Stimulated activated CD8-positive, alpha-beta memory T cell treated with anti-CD3 and anti-CD28 coated beads, Interleukin-4, amount 100 ng/mL, for 24 hours (primary cell): ENCODE data around the gene MACF1.
"Not testable (repeated sequence)": the region's sequence is repeated elsewhere in the genome, so short reads cannot be mapped to it uniquely, and the experiment has no call there.

ENCODE experiments used
- DNase-seq: peaks from one replicate; pipeline ENCODE4 v3.0.0-alpha.2; 2020; ENCODE audit warnings: low read depth

MACF1 gene

GRCh38 chr1:39181311-39181710, 23.2 kb upstream of the MACF1 start:
- DNase-seq, result no peak

- no peak for DNase-seq
These were observed 21.7 kb upstream of the MACF1 start for GRCh38 chr1:39182804-39183203.

GRCh38 chr1:39183503-39184353, 20.8 kb upstream of the MACF1 start:
- DNase-seq, result peak; percentile 69

DNA sequence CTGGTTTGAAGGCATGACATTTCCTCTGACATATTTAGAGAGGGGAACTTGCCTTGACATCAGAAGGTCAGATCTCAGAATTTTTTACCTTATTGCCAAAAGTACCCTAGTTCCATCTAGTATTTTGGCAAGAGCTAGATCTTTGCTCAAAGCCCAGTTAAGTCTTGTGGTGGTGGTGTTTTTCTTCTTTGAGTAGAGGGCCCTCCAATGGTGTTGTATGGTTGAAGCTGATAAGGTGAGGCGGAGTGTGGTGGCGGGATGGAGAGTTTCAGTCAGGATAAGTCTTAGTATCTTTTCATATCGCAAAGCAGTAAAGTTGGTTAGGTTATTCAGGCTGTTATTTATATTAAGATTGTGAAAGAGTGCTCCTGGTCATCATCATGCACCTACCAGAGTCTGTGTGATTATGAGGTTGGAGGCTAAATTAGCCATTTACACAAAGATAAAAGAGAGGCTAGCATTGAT, 20.1 kb upstream of the MACF1 start:
- DNase-seq, result no peak

DNA sequence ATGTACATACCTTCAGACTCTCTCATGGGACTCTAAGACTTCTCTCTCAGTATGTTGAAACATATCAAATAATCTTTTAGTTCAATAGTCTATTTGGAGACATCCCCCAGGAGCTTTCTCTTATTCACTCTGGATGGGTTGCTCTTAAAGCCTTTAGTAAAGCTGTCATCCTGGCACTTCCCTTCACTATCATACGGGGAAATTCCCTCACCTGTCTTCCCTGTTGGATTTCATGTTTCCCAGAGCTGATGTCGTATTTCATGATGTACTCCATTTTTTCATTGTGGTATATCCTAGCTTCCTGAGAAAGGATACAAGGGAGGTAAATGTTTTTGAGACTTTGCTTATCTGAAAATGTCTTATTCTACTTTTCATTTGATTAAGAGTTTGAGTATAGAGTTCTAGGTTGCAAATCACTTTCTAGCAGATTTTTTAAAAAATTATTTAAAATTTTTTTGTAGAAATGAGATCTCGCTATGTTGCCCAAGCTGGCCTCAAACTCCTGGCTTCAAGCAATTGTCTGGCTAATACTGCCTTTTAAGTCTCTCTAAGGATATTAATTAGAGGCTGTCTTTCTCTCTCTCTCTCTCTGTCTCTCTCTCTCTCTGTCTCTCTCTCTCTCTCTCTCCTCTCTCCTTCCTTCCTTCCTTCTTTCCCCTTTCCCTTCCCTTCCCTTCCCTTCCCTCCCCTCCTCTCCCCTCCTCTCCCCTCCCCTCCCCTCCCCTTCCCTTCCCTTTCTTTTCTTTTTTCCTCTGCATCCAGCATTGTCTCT, 17.0 kb upstream of the MACF1 start:
- DNase-seq, result no peak

- no peak for DNase-seq
These were observed 14.9 kb upstream of the MACF1 start for GRCh38 chr1:39189592-39190041.

- no peak for DNase-seq
These were observed 14.4 kb upstream of the MACF1 start for GRCh38 chr1:39190096-39190495.

DNA sequence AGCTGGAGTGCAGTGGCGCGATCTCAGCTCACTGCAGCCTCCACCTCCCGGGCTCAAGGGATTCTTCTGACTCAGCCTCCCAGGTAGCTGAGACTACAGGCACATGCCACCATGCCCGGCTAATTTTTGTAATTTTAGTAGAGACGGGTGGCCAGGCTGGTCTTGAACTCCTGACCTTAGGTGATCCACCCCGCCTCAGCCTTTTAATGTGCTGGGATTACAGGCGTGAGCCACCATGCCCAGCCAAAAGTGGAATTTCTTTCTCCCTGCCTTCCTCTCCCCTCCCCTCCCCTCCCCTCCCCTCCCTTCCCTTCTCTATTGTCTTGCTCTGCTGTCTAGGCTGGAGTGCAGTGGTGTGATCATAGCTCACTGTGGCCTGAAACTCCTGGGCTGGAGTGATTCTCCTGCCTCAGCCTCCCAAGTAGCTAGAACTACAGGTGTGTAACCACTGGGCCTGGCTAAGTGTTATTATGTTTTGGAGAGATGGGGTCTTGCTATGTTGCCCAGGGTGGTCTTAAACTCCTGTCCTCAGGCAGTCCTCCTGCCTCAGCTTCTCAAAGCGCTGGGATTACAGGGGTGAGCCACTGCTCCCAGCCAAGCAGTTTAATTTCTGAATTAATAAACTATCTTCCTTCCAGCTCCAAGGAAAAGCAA, 10.0 kb upstream of the MACF1 start:
- DNase-seq, result no peak

DNA sequence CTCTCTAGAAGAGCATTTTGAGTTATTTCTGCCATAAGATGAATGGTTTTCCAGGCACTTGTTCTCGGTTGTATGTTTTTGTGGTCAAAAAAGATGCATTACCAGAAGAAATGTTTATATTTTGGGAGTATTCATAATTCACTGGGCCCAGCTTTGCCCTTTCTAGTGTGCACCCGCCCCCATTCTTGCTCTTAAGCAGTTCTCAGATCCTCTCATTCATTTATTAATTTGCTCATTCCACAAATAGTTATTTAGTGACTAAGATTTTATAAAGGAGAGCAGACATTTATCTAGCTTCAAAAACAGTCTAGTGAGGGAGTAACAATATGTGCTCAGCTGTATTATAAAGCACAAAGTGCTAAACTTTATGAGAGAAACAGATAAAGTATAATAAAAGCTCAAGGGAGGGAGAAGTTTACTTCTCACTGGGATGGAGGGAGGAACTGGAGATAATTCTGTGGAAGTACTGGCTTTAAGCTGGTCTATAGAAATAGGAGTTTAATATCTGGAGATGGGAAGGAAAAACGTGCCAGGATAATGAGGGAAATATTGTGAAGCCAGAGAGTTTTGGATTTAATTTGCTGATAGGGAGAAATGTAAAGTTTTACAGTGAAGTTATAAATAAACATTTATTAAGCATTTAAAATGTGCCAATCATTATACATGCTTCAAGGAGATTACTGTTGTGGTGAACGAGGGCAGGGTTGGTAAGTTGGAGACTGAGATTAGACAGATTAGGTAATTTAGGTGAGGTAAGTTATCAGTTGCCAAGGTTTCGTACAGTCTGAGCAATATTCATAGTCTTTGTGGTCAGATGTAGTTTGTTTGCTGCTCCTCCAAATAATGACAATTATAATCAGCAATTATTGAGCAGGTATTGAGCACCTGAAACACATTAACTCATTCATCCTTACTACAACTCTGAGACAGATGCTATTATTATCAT, 9.1 kb upstream of the MACF1 start:
- no peak for DNase-seq

DNA sequence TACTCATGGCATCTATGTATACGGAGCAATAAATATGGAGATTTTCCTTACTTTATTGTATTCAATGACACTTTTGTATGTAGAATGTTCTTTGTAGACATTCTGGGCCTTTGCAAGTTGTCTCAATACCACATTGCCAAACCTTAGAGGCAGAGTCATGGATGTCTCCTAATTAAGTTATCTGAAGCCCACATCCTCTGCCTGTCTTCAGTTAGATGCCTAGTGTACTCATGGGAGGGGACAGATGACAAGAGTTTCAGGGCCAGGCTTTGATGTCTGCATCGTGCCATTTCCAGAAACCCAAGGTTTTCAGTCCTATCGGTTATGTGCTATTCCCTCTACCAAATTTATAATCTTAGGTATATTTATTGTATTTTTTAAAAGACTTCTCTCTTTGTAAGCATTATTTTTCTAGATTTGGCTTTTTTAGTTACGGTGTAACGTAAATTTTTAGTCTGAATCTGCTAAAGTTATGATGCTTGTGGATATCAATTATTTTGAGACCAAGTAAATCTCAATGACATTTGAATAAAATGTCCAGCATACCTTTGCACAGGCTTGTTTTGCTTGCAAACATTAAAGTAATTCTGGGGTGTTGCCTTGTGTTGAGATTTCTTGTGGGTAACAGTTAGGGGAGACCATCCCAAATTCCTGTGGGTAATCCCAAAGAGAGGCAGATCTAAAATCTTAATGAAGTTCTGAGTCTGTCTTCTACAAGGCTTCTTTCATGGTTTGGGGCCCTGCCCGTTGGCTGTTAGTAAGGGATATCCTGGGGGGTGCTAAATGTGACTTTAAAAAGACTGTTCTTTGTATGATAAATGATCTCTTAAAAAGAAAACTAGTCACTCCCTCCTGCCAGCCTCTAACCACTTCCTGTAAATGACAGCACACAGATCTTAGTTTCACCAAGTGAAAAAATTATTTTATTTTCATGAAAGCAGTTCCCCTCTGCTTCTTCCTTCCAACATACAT, 8.0 kb upstream of the MACF1 start:
- DNase-seq, result no peak

DNA sequence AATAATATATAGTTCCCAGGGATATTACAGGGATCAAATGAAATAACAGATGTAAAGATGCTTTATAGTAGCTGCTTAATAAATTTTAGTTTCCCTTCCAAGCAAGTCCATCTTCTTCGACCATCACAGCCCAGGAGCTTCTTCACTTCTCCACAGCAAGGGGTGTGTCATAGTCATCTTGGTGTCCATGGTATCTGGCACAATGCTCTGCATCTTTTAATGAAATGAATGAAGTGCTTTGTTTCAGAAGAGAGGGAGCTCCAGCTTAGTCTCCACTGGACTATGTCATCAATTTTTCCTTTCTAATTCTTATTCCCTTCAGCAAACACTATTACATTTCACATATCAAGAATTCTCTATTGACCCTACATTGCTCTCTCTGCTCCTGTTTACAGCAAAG, 4.9 kb upstream of the MACF1 start:
- no peak for DNase-seq

- DNase-seq, result peak; percentile 42
These were observed 746 bp downstream of the MACF1 start for GRCh38 chr1:39205102-39205780.

- DNase-seq, result no peak
These were observed 1.4 kb downstream of the MACF1 start for GRCh38 chr1:39205781-39206464.

DNA sequence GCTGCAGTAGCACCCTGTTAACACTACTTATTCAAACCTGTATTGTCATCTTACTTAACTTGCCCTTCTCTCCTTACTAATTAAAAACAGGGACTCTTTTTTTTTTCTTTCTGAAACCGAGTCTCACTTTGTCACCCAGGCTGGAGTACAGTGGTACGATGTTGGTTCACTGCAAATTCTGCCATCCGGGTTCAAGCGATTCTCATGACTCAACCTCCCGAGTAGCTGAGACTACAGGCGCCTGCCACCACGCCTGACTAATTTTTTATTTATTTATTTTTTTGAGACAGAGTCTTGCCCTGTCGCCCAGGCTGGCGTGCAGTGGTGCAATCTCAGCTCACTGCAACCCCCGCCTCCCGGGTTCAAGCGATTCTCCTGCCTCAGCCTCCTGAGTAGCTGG, 3.9 kb downstream of the MACF1 start:
- DNase-seq, result not testable (repeated sequence)

DNA sequence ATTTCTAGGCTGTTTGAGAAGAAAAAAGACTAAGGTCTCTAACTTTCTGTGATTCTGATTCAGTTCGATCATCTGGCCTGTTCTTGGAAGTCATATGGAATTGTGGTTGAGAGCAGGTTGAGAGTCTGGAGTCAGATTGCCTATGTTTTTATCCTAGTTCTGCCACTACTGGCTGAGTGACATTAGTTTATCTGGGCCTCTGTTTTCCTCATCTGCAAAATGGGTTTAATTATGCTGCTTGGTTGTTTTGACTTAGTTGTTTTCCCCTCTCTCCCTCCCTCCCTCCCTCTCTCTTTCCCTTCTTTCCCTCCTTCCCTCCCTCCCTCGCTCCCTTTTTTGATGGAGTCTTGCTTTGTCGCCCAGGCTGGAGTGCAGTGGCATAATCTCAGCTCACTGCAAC, 6.2 kb downstream of the MACF1 start:
- DNase-seq, result no peak

GRCh38 chr1:39212499-39212898, 8.0 kb downstream of the MACF1 start:
- DNase-seq, result no peak

DNA sequence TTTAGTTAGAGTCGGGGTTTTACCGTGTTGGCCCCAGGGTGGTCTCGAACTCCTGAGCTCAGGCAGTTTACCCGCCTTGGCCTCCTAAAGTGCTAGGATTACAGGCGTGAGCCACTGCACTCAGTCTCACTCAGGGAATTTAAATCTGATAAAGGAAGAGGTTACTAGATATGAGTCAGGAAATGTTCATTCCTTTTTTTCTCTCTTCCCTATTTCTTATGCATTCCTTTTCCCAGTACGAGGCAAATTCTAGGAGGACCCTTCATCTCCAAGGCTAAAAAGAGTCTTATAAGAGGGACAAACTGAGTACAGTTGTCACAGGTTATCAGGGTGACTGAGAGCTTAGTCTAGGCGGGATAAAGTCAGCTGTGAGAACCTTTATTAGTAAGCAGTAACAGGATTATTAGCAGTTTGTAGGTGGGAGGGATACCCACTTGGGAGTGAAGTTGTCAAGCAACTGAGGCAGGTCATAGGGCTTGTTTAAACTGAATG, 9.1 kb downstream of the MACF1 start:
- DNase-seq, result no peak

GRCh38 chr1:39214021-39214713, 9.7 kb downstream of the MACF1 start:
- DNase-seq, result no peak

- DNase-seq, result no peak
These were observed 10.2 kb downstream of the MACF1 start for GRCh38 chr1:39214714-39214997.
